HEK293T (cell line): Measurements from ENCODE around the gene VWA1.
A peak's percentile ranks its signal among the peaks of the same experiment; 100 is the strongest.

Experiments used
- CTCF ChIA-PET: fragments of 350-600 bp; formaldehyde crosslinking; extraction: SDS; loops from one replicate; lab custom pipeline; 2021; ENCODE audit warnings: antibody characterized with exemption, inconsistent platforms; lab: Yijun Ruan, JAX
- POLR2A ChIA-PET: fragments of 350-600 bp; formaldehyde crosslinking; extraction: SDS; loops from one replicate; lab custom pipeline; 2020; ENCODE audit warnings: antibody characterized with exemption, inconsistent platforms; lab: Yijun Ruan, JAX
- DNase-seq: peaks from one replicate; pipeline ENCODE4 v3.0.0; 2012; ENCODE audit warnings: mixed read lengths; ENCODE audit errors: extremely low spot score
- ARNT ChIP-seq: fragments of 450-650 bp; IDR thresholded peaks from 2 replicates; pipeline ENCODE4 v1.6.1; 2017; ENCODE audit warnings: mild to moderate bottlenecking
- BHLHE40 ChIP-seq: fragments of 450-650 bp; IDR thresholded peaks from 2 replicates; pipeline ENCODE4 v1.6.1; 2016; ENCODE audit warnings: mild to moderate bottlenecking, moderate library complexity, borderline replicate concordance
- CTBP1 ChIP-seq: fragments of 450-650 bp; IDR thresholded peaks from 2 replicates; pipeline ENCODE4 v1.6.1; 2016; ENCODE audit warnings: borderline replicate concordance
- ELF4 ChIP-seq: fragments of 450-650 bp; IDR thresholded peaks from 2 replicates; pipeline ENCODE4 v1.6.1; 2017; ENCODE audit warnings: antibody characterized with exemption
- FOXA1 ChIP-seq: fragments of 450-650 bp; IDR thresholded peaks from 2 replicates; pipeline ENCODE4 v1.6.1; 2016; ENCODE audit warnings: mild to moderate bottlenecking
- FOXK2 ChIP-seq: fragments of 450-650 bp; IDR thresholded peaks from 2 replicates; pipeline ENCODE4 v1.6.1; 2016; ENCODE audit warnings: mild to moderate bottlenecking
- FOXM1 ChIP-seq: fragments of 450-650 bp; IDR thresholded peaks from 2 replicates; pipeline ENCODE4 v1.6.1; 2017; ENCODE audit warnings: mild to moderate bottlenecking, borderline replicate concordance
- HDGF ChIP-seq: fragments of 450-650 bp; IDR thresholded peaks from 2 replicates; pipeline ENCODE4 v1.6.1; 2017; ENCODE audit warnings: antibody characterized with exemption, borderline replicate concordance
- L3MBTL2 ChIP-seq: fragments of 450-650 bp; conservative IDR thresholded peaks from 2 replicates; pipeline ENCODE4 v1.6.1; 2016; ENCODE audit warnings: mild to moderate bottlenecking
- LEF1 ChIP-seq: fragments of 450-650 bp; IDR thresholded peaks from 2 replicates; pipeline ENCODE4 v1.6.1; 2017; ENCODE audit warnings: mild to moderate bottlenecking, borderline replicate concordance
- NFRKB ChIP-seq: fragments of 450-650 bp; IDR thresholded peaks from 2 replicates; pipeline ENCODE4 v1.6.1; 2016; ENCODE audit warnings: mild to moderate bottlenecking, moderate library complexity
- PKNOX1 ChIP-seq: fragments of 450-650 bp; IDR thresholded peaks from 2 replicates; pipeline ENCODE4 v1.6.1; 2016
- SP1 ChIP-seq: fragments of 450-650 bp; IDR thresholded peaks from 2 replicates; pipeline ENCODE4 v1.6.1; 2017
- SUZ12 ChIP-seq: fragments of 450-650 bp; IDR thresholded peaks from 2 replicates; pipeline ENCODE4 v1.6.1; 2016; ENCODE audit warnings: mild to moderate bottlenecking
- TARDBP ChIP-seq: fragments of 450-650 bp; IDR thresholded peaks from 2 replicates; pipeline ENCODE4 v1.6.1; 2016
- ZNF384 ChIP-seq: fragments of 450-650 bp; IDR thresholded peaks from 2 replicates; pipeline ENCODE4 v1.6.1; 2016

The VWA1 gene

DNA sequence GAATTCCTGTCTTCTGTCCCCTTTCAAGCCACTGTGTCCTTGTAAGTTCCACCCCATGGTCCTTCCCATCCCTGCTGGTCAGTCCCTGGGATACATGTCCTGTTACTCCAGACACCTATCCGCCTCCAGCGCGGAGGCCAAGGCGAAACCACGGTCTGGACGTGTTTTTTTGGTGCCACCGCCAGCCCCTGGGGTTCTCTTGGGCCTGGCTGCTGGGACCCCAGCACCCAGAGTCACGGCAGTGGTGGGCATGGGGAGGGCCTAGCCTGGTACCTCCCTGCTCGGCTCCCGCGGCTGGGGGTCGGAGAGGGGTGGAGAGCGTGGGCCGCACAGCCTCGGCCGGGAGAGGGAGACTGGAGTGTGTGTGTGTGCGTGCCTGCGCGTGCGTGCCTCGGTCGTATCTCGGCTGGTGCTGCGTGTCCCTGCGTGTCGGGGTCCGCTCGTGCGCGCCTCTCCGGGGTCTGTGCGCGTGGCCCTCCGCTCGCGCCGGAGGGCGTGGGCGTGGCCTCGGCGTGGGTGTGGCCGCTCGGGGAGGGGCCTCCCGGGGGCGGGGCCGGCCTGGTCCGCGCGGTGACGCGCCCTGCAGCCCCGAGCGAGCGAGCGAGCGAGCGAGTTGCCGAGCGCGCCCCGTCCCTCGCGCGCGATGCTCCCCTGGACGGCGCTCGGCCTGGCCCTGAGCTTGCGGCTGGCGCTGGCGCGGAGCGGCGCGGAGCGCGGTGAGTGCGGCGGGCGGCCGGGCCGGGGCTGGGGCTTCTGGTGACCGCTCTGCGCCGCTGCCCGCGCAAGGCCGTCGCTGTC is at the start of gene VWA1:
Gene VWA1, plus strand, starts transcription at position 585 of the 798 bp plus-strand sequence. Its CDS starts 59 bp downstream, at position 644.
- DNase-seq: peak; percentile 92
- no peak for TF ChIP-seq TARDBP
- TF ChIP-seq HDGF: 0 out of 2 replicates have a peak, but pooled peaks have one; percentile 49
- POLR2A ChIA-PET: interaction anchor here (1.5 kb wide), 1 partner anchor 36 kb away, joined by 5 read pairs; the partner anchor contains the start of gene CCNL2
- CTCF ChIA-PET: no interaction called here

DNA sequence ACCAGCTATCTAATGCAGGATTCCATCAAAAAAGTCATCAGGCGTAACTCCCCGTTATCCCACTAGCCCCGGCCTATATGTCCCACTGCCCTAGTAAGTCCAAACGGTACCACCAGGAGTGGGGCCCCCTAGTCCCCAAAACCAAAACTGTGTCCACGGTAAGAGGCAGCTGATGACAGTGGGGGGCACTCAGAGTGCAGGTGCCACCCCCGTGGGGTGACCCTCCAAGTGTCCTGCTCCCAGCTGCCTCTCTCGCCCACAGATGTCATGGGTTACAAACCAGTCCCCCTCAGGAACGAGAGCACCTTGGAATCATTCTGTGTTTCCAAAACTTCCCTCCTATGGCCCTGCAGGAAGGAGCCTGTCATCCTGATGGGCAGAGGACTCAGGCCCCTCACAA is 49.6 kb upstream of the VWA1 start:
- no peak for TF ChIP-seq ZNF384
- no peak for TF ChIP-seq PKNOX1
- no peak for TF ChIP-seq CTBP1
- no peak for TF ChIP-seq SUZ12
- no peak for TF ChIP-seq L3MBTL2
- no peak for TF ChIP-seq HDGF
- TF ChIP-seq LEF1: no peak
- no peak for TF ChIP-seq NFRKB
- no peak for TF ChIP-seq SP1
- TF ChIP-seq FOXM1: no peak
- no peak for TF ChIP-seq TARDBP
- no peak for TF ChIP-seq FOXK2
- TF ChIP-seq ELF4: no peak
- TF ChIP-seq ARNT: no peak
- no peak for TF ChIP-seq BHLHE40
- TF ChIP-seq FOXA1: no peak
- CTCF ChIA-PET: no interaction called here

DNA sequence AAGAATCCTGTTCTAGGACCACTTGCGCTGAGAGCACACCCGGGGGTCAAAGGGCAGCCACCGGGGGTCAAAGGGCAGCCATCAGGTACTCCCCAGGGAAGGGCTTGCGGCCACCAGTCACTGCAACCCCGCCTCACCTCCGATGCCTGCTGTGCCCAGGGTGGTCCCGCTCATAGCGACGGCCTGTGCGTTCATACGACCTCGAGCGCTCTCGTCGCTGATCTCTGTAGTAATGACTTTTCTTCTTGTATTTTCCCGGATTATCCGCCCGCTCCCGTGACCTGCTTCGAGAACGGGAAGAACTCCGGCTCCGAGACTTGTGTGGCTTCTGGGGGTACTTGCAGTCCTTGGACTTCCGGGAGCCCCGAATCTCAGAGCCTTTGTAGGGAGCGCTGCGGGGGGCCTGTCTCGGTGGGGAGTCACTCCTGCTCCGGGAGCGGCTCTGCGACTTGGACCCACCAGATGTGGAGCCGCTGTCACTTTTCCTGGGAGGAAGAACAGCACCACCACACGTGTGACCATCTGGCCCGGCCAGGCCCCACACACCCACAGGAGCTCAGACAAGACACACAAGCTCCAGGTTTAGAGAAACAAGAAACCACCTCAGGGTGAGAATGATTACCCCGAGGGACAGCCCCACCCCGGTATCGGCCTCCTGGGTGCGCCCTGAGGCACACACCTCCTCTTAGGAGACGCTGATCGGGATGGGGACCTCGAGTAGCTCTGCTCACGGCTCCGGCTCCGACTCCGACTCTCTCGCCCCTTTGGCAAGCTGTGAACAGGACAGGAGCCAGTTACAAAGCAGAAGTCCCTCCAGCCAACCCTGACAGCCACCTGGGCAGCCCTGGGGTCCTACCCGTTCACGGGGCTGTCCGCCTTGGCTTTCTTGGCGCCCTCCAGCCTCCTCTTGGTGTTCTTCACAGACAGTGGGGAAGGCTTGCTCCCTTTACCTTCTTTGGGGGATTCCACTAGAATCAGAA is 48.1 kb upstream of the VWA1 start:
- TF ChIP-seq FOXK2: no peak
- no peak for TF ChIP-seq SUZ12
- TF ChIP-seq ARNT: no peak
- no peak for TF ChIP-seq FOXM1
- no peak for TF ChIP-seq NFRKB
- TF ChIP-seq TARDBP: no peak
- no peak for TF ChIP-seq LEF1
- no peak for TF ChIP-seq FOXA1
- no peak for TF ChIP-seq HDGF
- no peak for TF ChIP-seq BHLHE40
- no peak for TF ChIP-seq ZNF384
- no peak for TF ChIP-seq CTBP1
- no peak for TF ChIP-seq L3MBTL2
- no peak for TF ChIP-seq PKNOX1
- TF ChIP-seq ELF4: no peak
- TF ChIP-seq SP1: no peak
- ChIA-PET CTCF (interaction anchor here (0.6 kb wide), 1 partner anchor 86 kb away, joined by 3 read pairs; no protein-coding TSS in a partner anchor), POLR2A (interaction anchor here (1.0 to 1.7 kb wide), 3 partner anchors 12 to 20 kb away, joined by 4 to 5 read pairs (median 5); partner anchors contain the start of genes AURKAIP1 and CCNL2)
- no peak for DNase-seq

More for the DNA sequence above, 49.6 kb upstream of the VWA1 start:
- no peak for DNase-seq
- POLR2A ChIA-PET: interaction anchor here (1.3 to 1.9 kb wide), 2 partner anchors 10 to 13 kb away, joined by 4 to 6 read pairs; partner anchors contain the start of genes AURKAIP1 and CCNL2

DNA sequence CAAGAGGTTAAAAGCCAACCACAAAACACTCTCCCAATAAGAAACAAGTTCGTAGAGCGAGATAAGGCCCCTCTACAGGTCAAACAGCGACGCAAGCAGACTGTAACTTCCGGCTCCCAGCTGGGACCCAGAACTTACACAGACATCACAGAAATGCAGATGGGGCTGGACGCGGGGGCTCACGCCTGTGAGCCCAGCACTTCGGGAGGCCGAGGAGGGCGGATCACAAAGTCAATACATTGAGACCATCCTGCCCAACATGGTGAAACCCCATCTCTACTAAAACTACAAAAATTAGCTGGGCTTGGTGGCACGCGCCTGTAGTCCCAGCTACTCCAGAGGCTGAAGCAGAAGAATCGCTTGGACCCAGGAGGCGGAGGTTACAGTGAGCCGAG is 47.4 kb upstream of the VWA1 start:
- CTCF ChIA-PET: interaction anchor here (0.6 kb wide), 1 partner anchor 87 kb away, joined by 3 read pairs; no protein-coding TSS in a partner anchor

More for the DNA sequence above, 47.4 kb upstream of the VWA1 start:
- POLR2A ChIA-PET: interaction anchor here (1.0 to 1.7 kb wide), 3 partner anchors 11 to 20 kb away, joined by 4 to 5 read pairs (median 5); partner anchors contain the start of genes AURKAIP1 and CCNL2
- DNase-seq: no peak
- TF ChIP-seq ELF4 (no peak), SP1 (no peak), L3MBTL2 (no peak), PKNOX1 (no peak), LEF1 (no peak), CTBP1 (no peak), TARDBP (no peak), SUZ12 (no peak), ZNF384 (no peak), ARNT (no peak), FOXA1 (no peak), FOXK2 (no peak), BHLHE40 (no peak), HDGF (no peak), NFRKB (no peak), FOXM1 (no peak)
